Measurements from ENCODE around the gene DISC1.

DISC1 gene

DNA sequence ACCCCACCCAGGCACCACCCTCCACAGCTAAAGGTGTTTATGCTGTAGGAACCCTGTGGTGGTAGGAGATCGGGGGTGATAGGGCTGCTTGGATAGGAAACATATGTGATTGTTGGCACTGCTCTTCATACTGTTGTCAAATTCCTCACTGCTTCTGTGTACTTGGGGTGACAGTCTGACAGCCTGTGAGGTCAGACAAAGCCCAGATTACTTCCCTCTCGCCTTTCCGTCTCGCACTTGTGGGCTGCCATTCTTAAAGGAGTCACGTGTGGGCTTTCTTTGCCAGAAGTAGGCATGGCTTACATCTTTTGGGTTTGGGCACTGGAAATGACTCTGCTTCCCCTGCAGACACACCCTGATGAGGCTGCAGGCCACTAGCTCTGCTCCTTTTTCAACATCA is 363.8 kb downstream of the DISC1 start:
- DNase-seq (ENCODE audit: low read depth in 3 of 3) = no peak

DNA sequence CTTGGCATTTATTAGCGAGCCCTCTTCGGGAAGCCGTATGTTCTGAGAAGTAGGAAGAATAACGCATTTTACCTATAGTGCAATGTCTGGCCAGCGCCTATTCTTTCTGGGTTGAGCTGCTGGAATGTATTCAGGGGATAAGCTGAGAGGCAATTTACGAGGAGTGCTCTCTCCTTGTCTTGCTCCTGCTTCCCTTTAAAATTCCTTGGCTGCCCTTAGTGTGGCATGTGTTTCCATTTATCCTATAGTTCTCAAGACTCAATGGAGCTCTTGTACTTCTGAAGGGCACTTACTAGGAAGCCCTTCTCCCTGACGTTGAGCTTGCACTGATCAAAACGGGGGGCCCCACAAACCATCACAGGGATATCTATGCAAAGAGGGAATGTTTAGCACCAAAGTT is 364.6 kb downstream of the DISC1 start:
- no peak for DNase-seq (ENCODE audit: low read depth in 3 of 3)

DNA sequence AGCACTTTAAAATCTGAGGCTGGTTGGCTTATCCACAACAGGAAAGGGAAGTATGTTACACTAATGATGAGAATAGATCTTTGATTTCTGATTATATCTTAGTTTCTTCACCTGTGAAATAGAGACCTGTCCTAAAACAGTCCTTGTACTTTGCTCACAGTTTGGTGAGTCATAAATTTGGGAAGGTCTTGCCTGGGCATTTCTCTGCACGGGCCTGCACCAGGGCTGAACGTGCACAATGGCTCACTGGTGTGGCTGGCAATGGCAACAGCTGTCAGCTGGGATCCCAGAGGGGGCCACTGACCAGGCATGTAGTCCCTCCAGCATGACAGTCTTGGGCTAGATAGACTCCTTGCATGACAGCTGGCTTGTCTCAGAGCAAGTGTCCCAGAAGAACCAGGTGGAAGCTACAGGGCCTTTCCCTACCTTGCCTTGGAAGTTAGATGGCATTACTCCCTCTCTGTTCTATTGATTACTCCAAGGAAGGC is 367.4 kb downstream of the DISC1 start:
- DNase-seq (ENCODE audit: low read depth in 3 of 3) = no peak

DNA sequence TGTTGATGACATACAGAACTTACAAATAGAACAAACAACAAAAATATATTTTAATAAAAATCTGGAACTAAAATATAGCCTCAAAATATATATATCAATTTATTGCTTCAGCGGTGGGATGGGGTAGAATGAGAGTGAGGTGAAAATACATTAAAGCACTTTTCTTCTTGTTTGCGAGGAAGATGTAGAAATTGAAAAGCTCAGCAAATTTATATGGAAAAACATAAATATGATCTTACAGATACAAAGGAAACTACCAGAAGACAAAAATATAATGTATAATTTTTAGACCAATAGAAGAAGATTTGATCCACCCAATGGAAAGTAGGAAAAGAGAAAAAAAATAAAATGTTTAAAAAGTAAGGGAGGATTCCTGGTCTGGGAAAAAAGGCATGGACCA is 372.2 kb downstream of the DISC1 start:
- no peak for DNase-seq (ENCODE audit: low read depth in 3 of 3)

DNA sequence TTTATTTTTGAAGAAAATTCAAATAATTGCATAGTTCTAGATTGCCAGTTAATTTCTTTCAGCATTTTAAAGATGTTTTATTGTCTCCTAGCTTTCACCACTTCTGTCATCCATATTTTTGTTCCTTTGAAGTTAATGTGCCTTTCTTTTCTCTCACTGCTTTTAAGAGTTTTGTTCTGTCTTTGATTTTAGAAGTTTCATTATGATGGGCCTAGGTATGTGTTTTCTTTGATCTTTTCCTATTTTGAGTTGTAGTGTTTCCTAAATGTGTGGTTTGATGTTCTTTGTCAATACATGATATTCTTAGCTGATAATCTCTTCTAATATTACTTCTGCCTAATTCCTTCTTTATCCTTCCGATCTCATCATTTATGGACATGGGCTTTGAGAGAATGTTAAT is 378.7 kb downstream of the DISC1 start:
- no peak for DNase-seq (ENCODE audit: low read depth in 3 of 3)

DNA sequence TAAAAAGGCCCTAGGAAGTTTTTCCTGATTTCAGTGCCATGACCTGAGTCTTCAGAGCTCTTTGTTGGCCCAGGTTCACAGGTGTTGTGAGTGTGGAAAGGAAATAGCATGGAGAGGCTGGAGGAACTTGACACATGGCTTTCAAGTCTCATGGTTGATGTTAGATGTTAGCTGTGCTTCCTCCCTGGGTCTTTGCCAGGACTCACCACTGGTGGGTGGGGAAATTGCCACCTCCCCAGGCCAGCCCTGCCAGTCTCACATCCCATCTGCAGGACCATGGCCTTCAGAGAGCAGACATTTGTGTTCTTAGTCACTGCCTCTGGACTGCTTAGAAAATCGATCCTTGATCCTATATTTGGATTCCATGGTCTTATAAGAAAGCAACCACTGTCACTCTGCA is 383.2 kb downstream of the DISC1 start:
- no peak for DNase-seq (ENCODE audit: low read depth in 3 of 3)

DNA sequence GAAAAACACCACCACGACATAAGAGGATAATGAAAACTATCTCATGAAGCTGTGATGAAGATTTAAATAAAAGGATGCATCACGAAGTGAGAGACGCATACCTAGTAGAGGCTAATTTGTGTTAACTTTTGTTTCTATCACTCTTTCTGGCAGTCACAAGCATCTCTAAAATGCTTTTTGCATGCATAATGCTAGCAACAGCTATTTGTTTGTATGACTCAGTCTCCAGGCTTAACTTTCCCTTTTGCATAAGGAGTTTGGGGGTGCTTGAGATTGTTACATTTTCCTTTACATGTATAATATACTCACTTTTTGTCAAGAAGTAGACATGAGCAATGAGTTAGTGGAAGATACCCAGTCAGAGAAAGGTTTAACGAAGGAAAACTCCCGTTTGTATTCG is 385.4 kb downstream of the DISC1 start:
- DNase-seq (ENCODE audit: low read depth in 3 of 3) = no peak

DNA sequence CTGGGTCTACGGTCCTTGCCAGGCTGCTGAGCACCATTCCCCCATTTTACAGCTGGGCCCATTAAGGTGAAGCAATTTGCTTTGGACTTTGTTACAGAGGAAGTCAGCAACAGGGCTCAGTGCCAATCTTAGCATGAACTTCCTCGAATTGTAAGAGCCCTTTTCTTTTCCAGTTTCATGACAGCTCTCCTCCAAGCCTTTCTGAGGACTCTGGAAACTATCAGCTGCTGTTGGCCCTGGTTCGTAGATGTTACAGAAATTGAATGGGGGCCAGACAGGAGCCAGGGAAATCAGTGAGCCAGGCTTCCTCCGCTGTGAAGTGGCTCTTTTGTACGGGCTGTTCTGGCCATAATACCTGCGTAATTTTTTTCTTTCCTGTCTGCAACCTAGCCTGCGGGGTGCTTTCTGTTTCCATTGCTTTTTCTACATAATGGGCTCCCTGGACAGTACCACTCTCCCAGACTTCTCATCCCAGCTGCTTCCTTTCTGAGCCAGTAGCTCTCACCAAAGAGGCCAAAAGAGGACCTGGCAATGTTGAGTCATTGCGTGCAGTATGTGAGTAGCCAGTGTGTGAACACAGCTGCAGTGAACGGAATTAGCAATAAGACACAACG is 386.3 kb downstream of the DISC1 start:
- no peak for DNase-seq (ENCODE audit: low read depth in 3 of 3)

DNA sequence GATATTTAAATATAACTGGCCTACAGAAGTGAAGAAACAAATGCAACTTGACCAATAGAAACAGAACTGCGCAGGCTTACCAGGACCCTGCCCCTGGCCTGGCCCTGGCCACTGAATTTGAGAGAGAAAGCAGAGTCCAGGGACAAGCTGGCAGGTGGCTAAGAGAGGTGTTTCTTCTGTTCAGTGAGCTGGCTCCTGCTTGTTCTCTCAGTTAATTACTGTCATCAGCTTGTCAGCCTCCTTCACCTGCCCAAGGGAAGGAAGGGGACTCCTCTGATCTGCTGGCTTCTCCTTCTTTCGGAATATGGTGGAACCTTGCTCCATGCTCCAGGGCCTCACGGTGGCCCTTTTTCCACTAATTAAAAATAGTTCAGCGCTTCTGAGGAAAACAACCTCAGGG is 388.4 kb downstream of the DISC1 start:
- DNase-seq (ENCODE audit: low read depth in 3 of 3) = no peak

DNA sequence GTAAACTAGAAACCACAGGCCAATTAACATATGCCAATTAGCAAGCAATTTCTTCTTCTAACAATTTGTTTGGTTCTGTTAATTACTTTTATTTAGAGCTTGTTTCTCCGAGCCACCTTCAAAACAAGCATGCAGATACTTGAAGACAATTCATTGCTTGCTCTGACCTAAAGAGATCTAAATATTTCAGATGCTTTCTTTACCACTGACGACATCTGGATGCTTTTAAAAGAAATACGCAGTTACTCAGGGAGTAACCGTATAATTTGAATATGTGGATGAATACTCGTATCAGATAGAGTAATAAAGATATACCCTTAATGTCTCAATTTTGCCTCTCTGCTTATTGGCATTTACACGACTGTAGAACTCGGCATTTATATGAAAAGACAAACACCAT is 390.0 kb downstream of the DISC1 start:
- DNase-seq (ENCODE audit: low read depth in 3 of 3) = no peak

DNA sequence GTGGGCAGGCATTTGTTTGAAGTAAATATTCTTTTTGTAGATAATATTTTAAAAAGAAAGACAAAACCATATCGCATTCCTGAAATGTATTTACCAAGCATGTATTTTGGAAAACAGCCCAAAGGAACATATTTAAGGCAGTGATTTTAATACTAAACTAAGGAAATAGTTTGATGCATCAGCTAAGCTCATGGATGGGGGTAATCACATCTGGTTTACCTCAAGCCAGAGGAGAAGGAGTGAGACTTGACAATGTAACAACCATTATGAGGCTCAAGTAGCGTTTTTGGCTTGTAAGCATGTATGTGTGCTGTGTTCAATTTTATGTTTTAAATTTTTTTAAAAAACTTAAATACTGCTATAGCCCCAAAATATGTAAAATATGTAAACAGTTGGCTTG is 390.5 kb downstream of the DISC1 start:
- DNase-seq (ENCODE audit: low read depth in 3 of 3) = no peak

DNA sequence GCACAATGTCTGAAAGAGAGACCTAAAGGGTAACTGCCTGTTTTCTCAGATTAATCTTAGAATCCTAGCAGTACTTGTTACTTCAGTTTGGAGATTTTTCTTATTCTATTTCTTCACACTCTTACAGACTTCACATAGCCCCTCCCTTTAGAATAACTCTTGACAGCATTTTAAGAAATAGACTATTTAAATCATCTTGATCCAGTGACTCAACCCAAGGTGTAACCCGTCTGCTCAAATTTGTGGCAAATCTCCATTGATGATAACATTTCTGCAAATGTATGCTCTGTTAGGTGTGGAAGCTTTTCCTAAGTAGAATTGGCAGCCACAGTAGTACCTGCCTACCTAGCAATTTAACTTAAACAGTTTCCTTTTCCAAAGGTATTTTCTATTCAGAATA is 391.2 kb downstream of the DISC1 start:
- DNase-seq (ENCODE audit: low read depth in 3 of 3) = no peak

DNA sequence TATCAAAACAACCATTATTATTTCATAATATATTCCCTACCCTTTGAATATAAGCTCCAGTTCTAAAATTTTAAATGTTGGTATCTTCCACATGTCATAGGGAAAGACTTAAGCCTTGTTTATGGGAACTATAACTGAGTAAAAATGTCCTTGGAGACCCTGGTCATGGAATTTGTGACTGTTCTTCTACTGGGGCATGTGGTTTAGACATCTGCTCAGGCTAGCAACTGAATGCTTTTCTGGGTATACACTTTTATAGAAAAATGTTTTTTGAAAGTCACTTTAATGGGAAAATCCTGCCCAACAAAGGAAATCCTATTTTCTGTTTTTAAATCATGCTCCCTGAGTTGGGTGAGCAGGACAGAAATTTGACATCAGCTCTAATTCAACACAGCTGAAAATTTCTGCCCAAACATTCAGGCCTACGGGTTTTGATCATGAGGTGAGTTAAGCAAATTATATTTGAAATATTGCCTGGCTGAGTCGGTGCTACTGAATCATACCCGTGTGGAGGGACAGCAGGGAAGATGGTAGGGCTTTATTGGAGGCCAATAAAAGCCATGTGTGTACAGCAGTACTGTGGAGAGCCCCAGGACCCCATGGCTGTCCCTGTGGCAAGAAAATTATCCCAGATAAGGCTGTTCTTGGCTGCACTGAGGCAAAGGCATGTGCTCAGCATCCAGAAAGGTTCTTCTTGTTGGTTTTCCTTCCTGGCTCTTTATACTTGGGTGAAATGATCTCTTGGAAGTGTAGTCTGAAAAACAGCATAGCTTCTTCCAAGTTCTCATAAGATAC is 391.8 kb downstream of the DISC1 start:
- no peak for DNase-seq (ENCODE audit: low read depth in 3 of 3)

DNA sequence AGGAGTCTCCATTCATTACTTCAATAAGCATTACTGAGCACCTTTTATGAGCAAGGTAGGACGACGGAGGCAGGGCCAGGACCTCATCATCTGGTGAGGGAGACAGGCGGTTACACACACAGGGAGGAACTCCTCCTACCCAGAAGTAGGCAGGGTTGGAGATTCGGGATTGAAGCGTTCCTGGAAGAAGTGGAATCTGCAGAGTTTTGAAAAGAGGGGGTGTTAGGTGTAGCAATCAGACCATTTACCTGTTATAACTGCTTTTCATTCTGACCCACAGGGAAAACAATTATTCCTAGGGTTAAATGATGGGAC is 392.4 kb downstream of the DISC1 start:
- no peak for DNase-seq (ENCODE audit: low read depth in 3 of 3)

DNA sequence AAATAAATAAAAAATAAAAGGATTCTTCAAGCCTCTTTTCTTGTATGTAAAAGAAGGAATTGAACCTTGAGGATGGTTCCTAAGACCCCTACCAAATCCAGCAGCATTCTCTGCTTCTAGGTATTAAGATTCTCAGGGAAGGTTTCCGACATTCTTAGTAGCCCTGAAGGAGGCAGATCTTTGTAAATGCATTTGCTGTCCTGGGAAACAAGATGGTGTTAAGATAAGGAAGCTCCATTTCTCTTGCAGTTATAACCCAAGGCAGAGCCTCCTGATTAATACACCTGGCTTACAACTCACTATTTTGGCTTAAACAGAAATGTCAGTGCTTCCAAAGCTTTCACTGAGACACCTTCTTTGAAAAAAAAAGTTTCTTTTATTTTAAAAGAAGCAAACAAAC is 393.8 kb downstream of the DISC1 start:
- no peak for DNase-seq (ENCODE audit: low read depth in 3 of 3)

DNA sequence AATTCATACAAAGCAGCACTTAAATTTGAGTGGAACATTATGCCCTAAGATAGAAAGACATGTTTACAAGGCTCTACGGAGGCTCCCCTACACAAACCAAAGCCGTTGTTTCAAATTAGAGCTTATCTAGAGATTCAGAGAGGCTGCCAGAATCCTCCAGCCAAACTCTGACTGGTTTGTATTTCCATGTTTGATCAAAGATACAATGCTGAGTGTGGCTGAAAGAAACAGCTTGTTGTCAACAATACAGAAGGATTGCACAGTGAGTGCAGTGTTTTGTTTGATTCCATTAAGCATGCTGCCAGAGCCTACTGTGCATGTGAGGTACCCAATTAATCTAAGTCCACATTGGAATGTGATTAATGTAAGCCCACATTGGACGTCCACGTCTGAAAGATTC is 402.7 kb downstream of the DISC1 start:
- DNase-seq (ENCODE audit: low read depth in 3 of 3) = no peak

DNA sequence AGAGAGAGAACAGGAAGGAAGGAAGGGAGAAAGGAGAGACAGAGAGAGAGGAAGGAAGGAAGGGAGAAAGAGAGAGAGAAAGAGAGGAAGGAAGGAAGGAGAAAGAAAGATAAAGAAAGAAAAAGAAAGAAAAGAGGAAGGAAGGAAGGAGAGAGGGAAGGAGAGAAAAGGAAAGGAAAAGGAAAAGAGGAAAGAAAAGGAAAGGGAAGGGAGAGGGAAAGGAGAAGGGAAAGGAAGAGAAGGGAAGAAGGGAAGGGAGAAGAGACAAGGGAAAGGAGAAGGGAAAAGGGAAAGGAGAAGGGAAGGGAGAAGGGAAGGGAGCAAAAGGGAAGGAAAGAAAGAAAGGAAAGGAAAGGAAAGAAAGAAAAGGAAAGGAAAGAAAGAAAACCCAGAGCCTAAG is 404.6 kb downstream of the DISC1 start:
- DNase-seq (ENCODE audit: low read depth in 3 of 3) = no peak

DNA sequence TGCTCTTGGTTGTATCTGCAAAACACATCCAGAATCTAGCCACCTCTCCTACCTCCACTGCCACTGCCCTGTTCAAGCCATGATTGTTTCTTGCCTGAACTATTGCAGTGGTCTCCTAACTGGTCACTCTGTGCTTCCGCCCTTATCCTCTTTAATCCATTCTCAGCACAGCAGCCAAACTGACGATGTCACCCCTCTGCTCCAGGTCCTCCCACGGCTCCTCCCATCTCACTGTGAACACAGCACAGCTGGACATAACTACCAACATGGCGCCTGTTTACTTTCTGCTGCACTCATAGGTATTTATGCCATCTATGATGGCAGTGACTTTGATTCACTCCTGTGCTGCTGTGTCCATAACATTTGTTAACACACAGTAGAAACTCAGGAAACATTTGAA is 406.7 kb downstream of the DISC1 start:
- no peak for DNase-seq (ENCODE audit: low read depth in 3 of 3)

DNA sequence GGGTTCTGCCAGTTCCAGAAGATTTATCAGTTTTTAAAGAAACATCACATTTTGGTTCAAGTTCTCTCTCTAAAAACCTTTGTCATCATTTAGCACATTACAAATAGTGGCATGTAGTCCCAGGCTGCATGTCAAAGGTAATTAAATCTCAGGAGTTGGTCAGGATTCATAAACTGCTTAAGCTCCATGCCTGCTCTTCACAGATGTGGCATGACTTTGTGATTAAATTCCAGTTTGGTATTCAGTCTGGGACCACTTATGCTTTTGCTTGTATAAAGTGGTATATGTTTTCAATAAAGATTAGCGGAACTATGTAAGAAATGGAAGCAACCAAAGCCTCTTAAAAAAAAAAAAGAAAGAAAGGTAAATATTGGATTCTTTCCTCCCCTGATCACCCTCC is 408.0 kb downstream of the DISC1 start:
- DNase-seq (ENCODE audit: low read depth in 3 of 3) = no peak

DNA sequence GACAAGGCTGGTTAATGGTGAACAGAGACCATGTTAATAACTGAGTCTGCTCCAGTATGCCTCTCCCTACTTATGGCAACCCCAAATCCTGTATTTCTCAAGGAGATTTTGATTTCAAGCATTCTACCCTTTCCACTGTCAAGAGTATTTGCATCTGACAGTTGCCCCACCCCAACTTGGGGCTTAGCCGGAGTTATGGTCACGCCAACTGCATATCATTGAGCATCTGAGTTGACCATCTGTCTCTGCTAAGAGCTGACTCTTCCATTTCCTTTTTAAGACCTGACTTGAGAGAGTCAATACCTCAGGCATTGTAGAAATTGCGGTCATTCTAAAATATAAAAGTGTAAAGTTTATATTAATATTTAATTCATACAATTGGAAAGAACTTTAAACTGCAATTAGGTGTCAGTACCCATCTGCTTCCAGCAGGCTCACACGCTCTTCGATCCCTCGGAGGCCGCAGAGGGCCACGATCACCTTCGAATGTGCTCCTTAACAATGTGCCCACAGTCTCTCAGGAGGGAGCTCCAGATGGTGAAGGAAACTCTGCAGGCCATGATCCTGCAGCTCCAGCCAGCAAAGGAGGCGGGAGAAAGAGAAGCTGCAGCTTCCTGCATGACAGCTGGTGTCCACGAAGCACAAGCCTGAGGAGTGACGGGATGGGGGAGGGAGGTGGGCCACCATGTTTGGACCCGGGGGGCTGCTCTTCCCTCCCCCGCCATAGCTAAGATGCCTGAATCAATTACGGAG is 409.8 kb downstream of the DISC1 start:
- no peak for DNase-seq (ENCODE audit: low read depth in 3 of 3)

DNA sequence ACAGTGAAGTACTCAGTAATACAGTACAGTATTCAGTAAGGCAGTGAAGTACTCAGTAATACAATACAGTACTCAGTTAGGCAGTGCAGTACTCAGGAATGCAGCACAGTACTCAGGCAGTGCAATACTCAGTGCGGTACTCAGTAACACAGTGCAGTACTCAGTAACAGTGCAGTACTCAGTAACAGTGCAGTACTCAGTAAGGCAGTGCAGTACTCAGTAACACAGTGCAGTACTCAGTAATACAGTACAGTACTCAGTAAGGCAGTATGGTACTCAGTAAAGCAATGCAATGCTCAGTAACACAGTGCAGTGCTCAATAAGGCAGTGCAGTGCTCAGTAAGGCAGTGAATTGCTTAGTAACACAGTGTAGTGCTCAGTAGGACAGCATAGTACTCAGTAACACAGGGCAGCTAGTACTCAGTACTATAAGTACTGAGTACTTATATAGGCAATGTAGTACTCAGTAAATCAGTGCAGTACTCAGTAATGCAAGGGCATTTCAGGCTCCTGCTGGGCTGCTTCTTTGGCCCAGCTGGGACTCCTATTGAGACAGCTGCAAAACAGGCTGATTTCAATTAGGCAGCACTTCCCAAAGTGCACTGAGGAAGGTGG is 411.3 kb downstream of the DISC1 start:
- DNase-seq (ENCODE audit: low read depth in 3 of 3) = no peak
